ENCODE data around the gene TMED4. TPM values are rescaled to one million over a fixed set of nuclear protein-coding genes. Genes with fewer than 3 reads are reported as not detected.

TMED4 gene
- total and polyA plus RNA-seq, 2 donors (not counting 3 experiments of a cell fraction or from before 2014, with no cell fraction given): 63.4 to 89.7 TPM

GRCh38 chr7:44607141-44608068 is 25.4 kb upstream of the TMED4 start:
- no peak for TF ChIP-seq POLR2AphosphoS5 (IDR thresholded peaks at IDR 0.05; ENCODE audit: insufficient read depth, low read depth, low read length)
- TF ChIP-seq EZH2 (IDR thresholded peaks at IDR 0.05; ENCODE audit: borderline replicate concordance, low read depth, low read length, severe bottlenecking): no peak
- no peak for TF ChIP-seq MYC (IDR thresholded peaks at IDR 0.05; ENCODE audit: low read depth, low read length)
- TF ChIP-seq GATA2 (IDR thresholded peaks at IDR 0.05; ENCODE audit: insufficient read depth, insufficient read length, low read depth, low read length): no peak
- TF ChIP-seq JUN (IDR thresholded peaks at IDR 0.05; ENCODE audit: borderline replicate concordance, insufficient read depth, insufficient read length, low read depth): no peak
- no peak for TF ChIP-seq FOS (IDR thresholded peaks at IDR 0.05; ENCODE audit: borderline replicate concordance, insufficient read depth, low read length)
- TF ChIP-seq, protein P1, sequence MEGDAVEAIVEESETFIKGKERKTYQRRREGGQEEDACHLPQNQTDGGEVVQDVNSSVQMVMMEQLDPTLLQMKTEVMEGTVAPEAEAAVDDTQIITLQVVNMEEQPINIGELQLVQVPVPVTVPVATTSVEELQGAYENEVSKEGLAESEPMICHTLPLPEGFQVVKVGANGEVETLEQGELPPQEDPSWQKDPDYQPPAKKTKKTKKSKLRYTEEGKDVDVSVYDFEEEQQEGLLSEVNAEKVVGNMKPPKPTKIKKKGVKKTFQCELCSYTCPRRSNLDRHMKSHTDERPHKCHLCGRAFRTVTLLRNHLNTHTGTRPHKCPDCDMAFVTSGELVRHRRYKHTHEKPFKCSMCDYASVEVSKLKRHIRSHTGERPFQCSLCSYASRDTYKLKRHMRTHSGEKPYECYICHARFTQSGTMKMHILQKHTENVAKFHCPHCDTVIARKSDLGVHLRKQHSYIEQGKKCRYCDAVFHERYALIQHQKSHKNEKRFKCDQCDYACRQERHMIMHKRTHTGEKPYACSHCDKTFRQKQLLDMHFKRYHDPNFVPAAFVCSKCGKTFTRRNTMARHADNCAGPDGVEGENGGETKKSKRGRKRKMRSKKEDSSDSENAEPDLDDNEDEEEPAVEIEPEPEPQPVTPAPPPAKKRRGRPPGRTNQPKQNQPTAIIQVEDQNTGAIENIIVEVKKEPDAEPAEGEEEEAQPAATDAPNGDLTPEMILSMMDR (IDR thresholded peaks at IDR 0.05; ENCODE audit: extremely low read depth in 1 of 2, insufficient read depth in 1 of 2, low read depth in 1 of 2, low read length in 2 of 2): no peak
- no peak for TF ChIP-seq MAX (IDR thresholded peaks at IDR 0.05; ENCODE audit: insufficient read depth, insufficient read length)
- no peak for TF ChIP-seq POLR2A (IDR thresholded peaks at IDR 0.05; ENCODE audit: low read depth, low read length)
- H3K9me1 ChIP-seq (replicated peaks; ENCODE audit: control insufficient read depth, extremely low read depth, insufficient read depth, low read length): no peaks in the 10 kb centered on the region
- TSS peak; percentile 62 for BruUV-seq (replicated peaks)
- POLR2A ChIA-PET: interaction anchor here (0.6 to 1.3 kb wide), 9 partner anchors 26 to 378 kb away, joined by 3 to 6 read pairs (median 3); partner anchors contain the start of gene H2AZ2
- FAIRE-seq: no peak
- H3K4me1 ChIP-seq (ENCODE audit: control insufficient read depth, extremely low read depth, insufficient read depth, low read length): peaks cover 11% of the 10 kb centered on the region
- H3K27me3 ChIP-seq (ENCODE audit: control insufficient read depth in 2 of 2, insufficient read depth in 2 of 2, low read length in 2 of 2): peaks cover 0 to 2% of the 10 kb centered on the region in 2 experiments
- CTCF ChIA-PET: interaction anchor here (0.9 to 1.6 kb wide), 5 partner anchors 15 to 240 kb away, joined by 3 to 11 read pairs (median 5); partner anchors contain the start of gene H2AZ2
- H2AFZ ChIP-seq (ENCODE audit: low read depth, low read length): peak overlapping the region; percentile 42
- H3K4me3 ChIP-seq (replicated peaks in 1 of 3; ENCODE audit: insufficient read depth in 1 of 3, low read depth in 1 of 3, low read length in 3 of 3): peak overlapping the region; percentile 36 to 98 (median 79)
- H3K4me2 ChIP-seq (ENCODE audit: insufficient read depth, low read length): peak overlapping the region; percentile 83
- no peaks in the 10 kb centered on the region for H3K36me3 ChIP-seq (ENCODE audit: control insufficient read depth in 2 of 2, extremely low read depth in 1 of 2, insufficient read depth in 2 of 2, low read length in 2 of 2)
- H4K20me1 ChIP-seq (replicated peaks; ENCODE audit: control insufficient read depth, extremely low read depth, insufficient read depth, low read length): no peaks in the 10 kb centered on the region
- DNase-seq (ENCODE audit: low read depth, low spot score): no peak
- intact Hi-C loops (cut with micrococcal nuclease): no loop called here
- peak overlapping the region; percentile 76 for H3K9ac ChIP-seq (replicated peaks; ENCODE audit: extremely low read depth, insufficient read depth, low read length)
- no peaks in the 10 kb centered on the region for H3K9me3 ChIP-seq (replicated peaks; ENCODE audit: control insufficient read depth, insufficient read depth, low read length)
- dilution Hi-C loops (cut with MboI; ENCODE audit: extremely low pct_ligation_motif_present, low sequenced_read_pairs): no loop called here
- H3K79me2 ChIP-seq (ENCODE audit: control insufficient read depth, insufficient read depth, low read length): peaks cover 50% of the 10 kb centered on the region
- H3K27ac ChIP-seq (ENCODE audit: insufficient read depth, low read depth, low read length): peak overlapping the region; percentile 44
